ENCODE results near the gene SORCS2.

SORCS2 gene

GRCh38 chr4:7539186-7539585, 346.8 kb downstream of the SORCS2 start:
- Histone ChIP-seq H3K4me1 (ENCODE audit: control insufficient read depth, insufficient read depth, low read length) (no peaks in the 10 kb centered on the region), H3K36me3 (ENCODE audit: control insufficient read depth in 2 of 2, insufficient read depth in 1 of 2, low read length in 2 of 2) (no peaks in the 10 kb centered on the region), H3K27ac (ENCODE audit: extremely low read depth, low read depth, low read length) (no peak overlapping the region), H3K9me3 (ENCODE audit: control insufficient read depth, insufficient read depth, low read depth, low read length) (no peaks in the 10 kb centered on the region), H3K4me3 (ENCODE audit: low read depth, low read length) (no peak overlapping the region)
- TF ChIP-seq PRDM2 (tag by site-specific recombination; IDR thresholded peaks at IDR 0.05; ENCODE audit: borderline replicate concordance) (no peak), ZIC2 (tag by site-specific recombination; IDR thresholded peaks at IDR 0.05) (no peak), ZNF391 (tag by site-specific recombination; IDR thresholded peaks at IDR 0.05; ENCODE audit: borderline replicate concordance, low read depth) (no peak), ZNF175 (tag by site-specific recombination; IDR thresholded peaks at IDR 0.05) (no peak), ZNF302 (tag by site-specific recombination; IDR thresholded peaks at IDR 0.05; ENCODE audit: low read depth) (no peak), ZNF24 (tag by site-specific recombination; IDR thresholded peaks at IDR 0.05) (no peak), ZNF202 (tag by site-specific recombination; IDR thresholded peaks at IDR 0.05; ENCODE audit: borderline replicate concordance) (no peak)
- POLR2A ChIA-PET = no interaction called here
- CTCF ChIA-PET = no interaction called here

GRCh38 chr4:7539659-7540058, 347.3 kb downstream of the SORCS2 start:
- Histone ChIP-seq H3K4me3 (ENCODE audit: low read depth, low read length) (no peak overlapping the region), H3K27ac (ENCODE audit: extremely low read depth, low read depth, low read length) (no peak overlapping the region), H3K4me1 (ENCODE audit: control insufficient read depth, insufficient read depth, low read length) (no peaks in the 10 kb centered on the region), H3K9me3 (ENCODE audit: control insufficient read depth, insufficient read depth, low read depth, low read length) (no peaks in the 10 kb centered on the region), H3K36me3 (ENCODE audit: control insufficient read depth in 2 of 2, insufficient read depth in 1 of 2, low read length in 2 of 2) (no peaks in the 10 kb centered on the region)
- ChIA-PET POLR2A (no interaction called here), CTCF (no interaction called here)
- peak; percentile 74 for TF ChIP-seq SP2 (tag by site-specific recombination; IDR thresholded peaks at IDR 0.05)
- TF ChIP-seq KLF1 (tag by site-specific recombination; IDR thresholded peaks at IDR 0.05) = peak; percentile 98
- TF ChIP-seq ZNF521 (tag by site-specific recombination; IDR thresholded peaks at IDR 0.05) = no peak
- TF ChIP-seq GLIS2 (tag by site-specific recombination; IDR thresholded peaks at IDR 0.05) = no peak
- TF ChIP-seq ZSCAN16 (tag by site-specific recombination; IDR thresholded peaks at IDR 0.05) = no peak
- TF ChIP-seq SP3 (tag by site-specific recombination; IDR thresholded peaks at IDR 0.05) = peak; percentile 63
- TF ChIP-seq ZNF391 (tag by site-specific recombination; IDR thresholded peaks at IDR 0.05; ENCODE audit: borderline replicate concordance, low read depth) = no peak
- TF ChIP-seq ZNF433 (tag by site-specific recombination; IDR thresholded peaks at IDR 0.05; ENCODE audit: low read depth) = no peak
- TF ChIP-seq ZNF555 (tag by site-specific recombination; conservative IDR thresholded peaks at IDR 0.05) = no peak
- no peak for TF ChIP-seq ZNF747 (tag by site-specific recombination; IDR thresholded peaks at IDR 0.05)
- peak; percentile 86 for TF ChIP-seq KLF9 (tag by site-specific recombination; IDR thresholded peaks at IDR 0.05; ENCODE audit: low read depth)
- no peak for TF ChIP-seq ZNF658 (tag by site-specific recombination; IDR thresholded peaks at IDR 0.05)
- TF ChIP-seq ZFP41 (tag by site-specific recombination; IDR thresholded peaks at IDR 0.05; ENCODE audit: borderline replicate concordance) = no peak
- TF ChIP-seq KLF8 (tag by site-specific recombination; IDR thresholded peaks at IDR 0.05) = 0 out of 2 replicates have a peak, but pooled peaks have one; percentile 45
- TF ChIP-seq ZIC2 (tag by site-specific recombination; IDR thresholded peaks at IDR 0.05) = peak; percentile 59
- no peak for TF ChIP-seq KLF17 (tag by site-specific recombination; IDR thresholded peaks at IDR 0.05)
- TF ChIP-seq SCRT1 (tag by site-specific recombination; IDR thresholded peaks at IDR 0.05; ENCODE audit: borderline replicate concordance) = no peak
- no peak for TF ChIP-seq ZNF140 (tag by site-specific recombination; IDR thresholded peaks at IDR 0.05)
- TF ChIP-seq ZBTB44 (tag by site-specific recombination; IDR thresholded peaks at IDR 0.05) = no peak
- TF ChIP-seq ZFP69B (tag by site-specific recombination; IDR thresholded peaks at IDR 0.05) = no peak

Measured in HEK293 (cell line).